Mesothelial cell of epicardium (in vitro differentiated cells): ENCODE measurements around the gene RNU6-9. TPM values are rescaled to one million over a fixed set of nuclear protein-coding genes. Genes with fewer than 3 reads are reported as not detected.

Experiments used
- DNase-seq, 2 experiments: peaks; one replicate each; pipeline ENCODE4 v3.0.0; 2021; ENCODE audit warnings: low spot score in 2 of 2; ENCODE audit not compliant: unreplicated experiment in 2 of 2
- H3K27ac Mint-ChIP-seq: 2 replicates; pipeline ENCODE4 v1.8.0; 2021; ENCODE audit warnings: mixed read lengths
- H3K27me3 Mint-ChIP-seq: 2 replicates; pipeline ENCODE4 v1.8.0; 2021; ENCODE audit warnings: low read depth, mixed read lengths
- H3K36me3 Mint-ChIP-seq: 2 replicates; pipeline ENCODE4 v1.8.0; 2021; ENCODE audit warnings: mixed read lengths
- H3K4me1 Mint-ChIP-seq: 2 replicates; pipeline ENCODE4 v1.8.0; 2021; ENCODE audit warnings: mixed read lengths
- H3K4me3 Mint-ChIP-seq: 2 replicates; pipeline ENCODE4 v1.8.0; 2021; ENCODE audit warnings: mild to moderate bottlenecking, moderate library complexity, mixed read lengths
- H3K9me3 Mint-ChIP-seq: 2 replicates; pipeline ENCODE4 v1.8.0; 2021; ENCODE audit warnings: mixed read lengths
- total RNA-seq: library from RNA; stranded (reverse); gene quantifications from 3 replicates; pipeline ENCODE4 v1.2.1, GENCODE V29; 2021
- TF ChIP-seq, protein P1 (sequence below): fragments of 200-600 bp; sonication (generic); IDR thresholded peaks from one replicate; pipeline ENCODE4 v1.5.0; 2021; ENCODE audit warnings: antibody characterized with exemption; ENCODE audit not compliant: unreplicated experiment

RNU6-9 gene
- total RNA-seq, 1 donor from 2014 or later = not detected

GRCh38 chr19:929891-930258 lies 36.6 kb downstream of the RNU6-9 start:
- no peak for DNase-seq
- TF ChIP-seq, protein P1, sequence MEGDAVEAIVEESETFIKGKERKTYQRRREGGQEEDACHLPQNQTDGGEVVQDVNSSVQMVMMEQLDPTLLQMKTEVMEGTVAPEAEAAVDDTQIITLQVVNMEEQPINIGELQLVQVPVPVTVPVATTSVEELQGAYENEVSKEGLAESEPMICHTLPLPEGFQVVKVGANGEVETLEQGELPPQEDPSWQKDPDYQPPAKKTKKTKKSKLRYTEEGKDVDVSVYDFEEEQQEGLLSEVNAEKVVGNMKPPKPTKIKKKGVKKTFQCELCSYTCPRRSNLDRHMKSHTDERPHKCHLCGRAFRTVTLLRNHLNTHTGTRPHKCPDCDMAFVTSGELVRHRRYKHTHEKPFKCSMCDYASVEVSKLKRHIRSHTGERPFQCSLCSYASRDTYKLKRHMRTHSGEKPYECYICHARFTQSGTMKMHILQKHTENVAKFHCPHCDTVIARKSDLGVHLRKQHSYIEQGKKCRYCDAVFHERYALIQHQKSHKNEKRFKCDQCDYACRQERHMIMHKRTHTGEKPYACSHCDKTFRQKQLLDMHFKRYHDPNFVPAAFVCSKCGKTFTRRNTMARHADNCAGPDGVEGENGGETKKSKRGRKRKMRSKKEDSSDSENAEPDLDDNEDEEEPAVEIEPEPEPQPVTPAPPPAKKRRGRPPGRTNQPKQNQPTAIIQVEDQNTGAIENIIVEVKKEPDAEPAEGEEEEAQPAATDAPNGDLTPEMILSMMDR = no peak
- Mint-ChIP-seq H3K27ac (peak overlapping the region; percentile 59), H3K36me3 (peaks cover 3% of the 10 kb centered on the region), H3K9me3 (no peaks in the 10 kb centered on the region), H3K27me3 (no peaks in the 10 kb centered on the region), H3K4me3 (peak overlapping the region; percentile 36), H3K4me1 (peaks cover 15% of the 10 kb centered on the region)

DNA sequence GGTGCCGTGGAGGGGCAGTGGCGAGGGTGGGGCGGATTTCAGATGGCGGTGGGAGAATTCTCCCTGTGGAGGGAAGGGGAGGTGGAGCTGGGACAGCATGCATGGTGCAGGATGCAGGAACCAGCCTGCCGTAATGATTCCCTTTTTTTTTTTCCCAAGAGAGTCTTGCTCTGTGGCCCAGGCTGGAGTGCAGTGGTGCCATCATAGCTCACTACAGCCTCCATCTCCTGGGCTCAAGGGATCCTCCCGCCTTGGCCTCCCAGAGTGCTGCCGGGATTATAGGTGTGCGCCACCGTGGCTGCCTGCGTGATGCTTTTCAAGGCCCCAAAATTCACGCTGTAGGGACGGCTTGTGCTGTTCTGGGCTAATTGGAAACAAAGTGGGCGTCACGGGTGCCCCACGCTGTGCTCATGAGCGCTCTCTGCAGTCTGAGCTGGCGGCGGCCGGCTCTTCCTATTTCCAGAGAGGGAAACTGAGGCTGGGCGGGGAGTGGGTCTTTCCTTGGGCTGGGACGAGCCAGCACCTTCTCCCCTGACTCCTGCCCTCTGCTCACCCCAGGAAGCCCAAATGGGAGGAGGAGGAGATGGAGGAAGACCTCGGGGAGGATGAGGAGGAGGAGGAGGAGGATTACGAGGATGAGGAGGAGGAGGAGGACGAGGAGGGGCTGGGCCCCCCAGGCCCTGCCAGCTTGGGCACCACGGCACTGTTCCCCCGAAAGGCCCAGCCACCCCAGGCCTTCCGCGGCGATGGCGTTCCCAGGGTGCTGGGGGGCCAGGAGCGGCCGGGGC lies 38.8 kb downstream of the RNU6-9 start:
- Mint-ChIP-seq H3K4me3 (no peak overlapping the region), H3K27me3 (no peaks in the 10 kb centered on the region), H3K27ac (peak overlapping the region; percentile 82), H3K36me3 (peaks cover 9% of the 10 kb centered on the region), H3K9me3 (no peaks in the 10 kb centered on the region), H3K4me1 (peaks cover 15% of the 10 kb centered on the region)
- TF ChIP-seq, protein P1 = no peak
- DNase-seq = no peak

DNA sequence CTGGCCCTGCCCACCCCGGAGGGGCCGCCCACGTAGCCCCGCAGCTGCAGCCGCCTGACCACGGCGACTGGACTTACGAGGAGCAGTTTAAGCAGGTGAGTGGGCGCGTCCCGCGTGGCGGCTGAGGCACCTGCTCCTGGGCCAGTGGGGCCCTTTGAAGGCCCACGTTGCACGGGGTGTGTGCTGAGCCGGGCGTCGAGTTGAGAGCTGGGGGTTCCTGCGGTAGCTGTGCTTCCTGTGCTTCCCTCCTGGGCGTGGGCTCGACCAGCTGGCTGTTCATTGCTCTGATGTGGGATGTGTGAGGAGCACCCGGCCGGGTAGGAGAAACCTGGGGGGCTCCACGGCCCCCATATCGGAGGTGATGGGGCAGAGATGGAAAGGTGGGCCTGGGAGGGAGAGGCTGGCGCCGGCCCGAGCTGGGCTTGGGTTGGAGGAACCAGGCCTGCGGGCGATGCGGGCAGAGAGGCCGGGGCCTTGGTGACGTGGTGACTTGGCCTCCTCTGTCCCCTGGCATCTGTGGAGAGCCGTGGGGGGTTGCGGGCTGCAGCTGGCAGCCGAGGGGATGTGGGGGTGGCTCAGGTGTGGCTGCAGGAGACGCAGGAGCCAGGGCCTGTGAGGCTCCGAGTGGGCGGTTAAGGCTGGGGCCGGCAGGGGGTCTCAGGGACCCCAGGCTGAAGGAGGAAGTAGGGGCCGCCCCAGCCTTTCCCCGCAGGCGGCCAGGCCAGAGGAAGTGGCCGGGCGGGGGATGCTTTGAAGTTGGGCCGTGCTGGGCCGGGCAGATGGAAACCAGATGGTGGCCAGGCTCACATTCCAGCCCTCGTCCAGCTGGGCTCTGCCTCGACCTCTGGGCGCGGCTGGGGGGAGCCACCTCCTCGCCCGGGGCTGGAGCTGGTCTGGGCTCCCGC lies 39.6 kb downstream of the RNU6-9 start:
- DNase-seq = no peak
- Mint-ChIP-seq H3K36me3 (peaks cover 12% of the 10 kb centered on the region), H3K4me1 (peaks cover 15% of the 10 kb centered on the region), H3K27ac (peak overlapping the region; percentile 93), H3K9me3 (no peaks in the 10 kb centered on the region), H3K27me3 (no peaks in the 10 kb centered on the region), H3K4me3 (peak overlapping the region; percentile 47)
- TF ChIP-seq, protein P1 = no peak

DNA sequence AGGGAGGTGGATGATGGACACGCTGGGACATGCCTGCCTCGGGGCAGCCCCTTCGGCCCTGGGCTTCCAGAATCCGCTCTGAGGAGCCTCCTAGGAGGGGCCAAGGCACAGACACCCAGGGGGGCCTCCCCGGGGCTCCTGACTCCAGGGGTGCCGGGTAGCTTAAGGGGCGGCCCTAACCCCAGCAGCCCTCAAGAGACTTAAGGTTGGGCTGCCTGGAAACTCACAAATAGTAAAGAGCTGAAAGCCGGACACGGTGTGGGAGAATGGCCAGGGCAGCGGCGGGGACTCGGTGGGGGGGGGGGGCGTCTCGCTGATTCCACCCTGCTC lies 40.2 kb downstream of the RNU6-9 start:
- Mint-ChIP-seq H3K4me1 (peaks cover 20% of the 10 kb centered on the region), H3K27me3 (no peaks in the 10 kb centered on the region), H3K27ac (peak overlapping the region; percentile 93), H3K36me3 (peaks cover 16% of the 10 kb centered on the region), H3K9me3 (no peaks in the 10 kb centered on the region), H3K4me3 (peak overlapping the region; percentile 47)
- DNase-seq = no peak
- TF ChIP-seq, protein P1 = no peak

GRCh38 chr19:934197-934840 lies 41.0 kb downstream of the RNU6-9 start:
- no peaks in the 10 kb centered on the region for H3K27me3 Mint-ChIP-seq
- no peak overlapping the region for H3K4me3 Mint-ChIP-seq
- peaks cover 16% of the 10 kb centered on the region for H3K36me3 Mint-ChIP-seq
- TF ChIP-seq, protein P1 = no peak
- DNase-seq = no peak
- no peaks in the 10 kb centered on the region for H3K9me3 Mint-ChIP-seq
- H3K4me1 Mint-ChIP-seq = peaks cover 23% of the 10 kb centered on the region
- peak overlapping the region; percentile 21 for H3K27ac Mint-ChIP-seq
